Natural killer cell treated with Interleukin-12 subunit alpha and Interleukin-12 subunit beta and Interleukin-15 and Interleukin-18, amount 100 ng/mL, for 72 hours (primary cell): Measurements from ENCODE around the gene NKX6-1. TPM values are rescaled to one million over a fixed set of nuclear protein-coding genes. Genes with fewer than 3 reads are reported as not detected.

Experiments
- ATAC-seq, 2 donors: fragments of 150-1000 bp; cut with Tn5 transposase in 1 of 2; sonication (Bioruptor Pico), chemical (Tn5 transposase) in 1 of 2; 2 replicates each; pipeline ENCODE4 v1.10.0; 2021
- DNase-seq: peaks from one replicate; pipeline ENCODE4 v3.0.0; 2022; ENCODE audit warnings: low spot score
- H3K27ac Mint-ChIP-seq, 2 donors: 1 replicate in 1 of 2; 2 replicates in 1 of 2; pipeline ENCODE4 v1.8.0; 2022; ENCODE audit warnings: mixed read lengths in 2 of 2, mild to moderate bottlenecking in 1 of 2, moderate library complexity in 1 of 2
- H3K27me3 Mint-ChIP-seq, 2 donors: 1 replicate in 1 of 2; 2 replicates in 1 of 2; pipeline ENCODE4 v1.8.0; 2022; ENCODE audit warnings: mixed read lengths in 2 of 2
- H3K36me3 Mint-ChIP-seq: one replicate; pipeline ENCODE4 v1.8.0; 2022; ENCODE audit warnings: mixed read lengths
- H3K4me1 Mint-ChIP-seq, 2 donors: 1 replicate in 1 of 2; 2 replicates in 1 of 2; pipeline ENCODE4 v1.8.0; 2022; ENCODE audit warnings: low read depth in 2 of 2, mixed read lengths in 2 of 2, mild to moderate bottlenecking in 1 of 2
- H3K4me3 Mint-ChIP-seq: one replicate; pipeline ENCODE4 v1.8.0; 2022; ENCODE audit warnings: mixed read lengths
- H3K9me3 Mint-ChIP-seq: 2 replicates; pipeline ENCODE4 v1.8.0; 2022; ENCODE audit warnings: mixed read lengths
- total RNA-seq, 2 donors: library from RNA; stranded (reverse); gene quantifications; one replicate each; pipeline ENCODE4 v1.2.3, GENCODE V29; 2022

The NKX6-1 gene
- total RNA-seq, 2 donors from 2014 or later: not detected

GRCh38 chr4:84480082-84480481 is 19.0 kb downstream of the NKX6-1 start:
- ATAC-seq (no peak), DNase-seq (no peak)
- H3K4me3 Mint-ChIP-seq: no peak overlapping the region
- H3K9me3 Mint-ChIP-seq: peaks cover 3% of the 10 kb centered on the region
- peaks cover 9% of the 10 kb centered on the region for H3K36me3 Mint-ChIP-seq
- H3K4me1 Mint-ChIP-seq: peaks cover 0 to 5% of the 10 kb centered on the region in 2 donors
- H3K27me3 Mint-ChIP-seq: peaks cover 33 to 48% of the 10 kb centered on the region in 2 donors
- H3K27ac Mint-ChIP-seq: no peak overlapping the region

GRCh38 chr4:84479663-84480062 is 19.4 kb downstream of the NKX6-1 start:
- ATAC-seq: no peak
- no peak overlapping the region for H3K27ac Mint-ChIP-seq
- peaks cover 3% of the 10 kb centered on the region for H3K9me3 Mint-ChIP-seq
- peaks cover 0 to 5% of the 10 kb centered on the region in 2 donors for H3K4me1 Mint-ChIP-seq
- peaks cover 9% of the 10 kb centered on the region for H3K36me3 Mint-ChIP-seq
- DNase-seq: no peak
- H3K4me3 Mint-ChIP-seq: no peak overlapping the region
- H3K27me3 Mint-ChIP-seq: peaks cover 33 to 48% of the 10 kb centered on the region in 2 donors

- H3K27me3 Mint-ChIP-seq: peaks cover 26 to 39% of the 10 kb centered on the region in 2 donors
- peaks cover 0 to 5% of the 10 kb centered on the region in 2 donors for H3K4me1 Mint-ChIP-seq
- no peak overlapping the region for H3K27ac Mint-ChIP-seq
- ATAC-seq (no peak), DNase-seq (no peak)
- peaks cover 5% of the 10 kb centered on the region for H3K36me3 Mint-ChIP-seq
- no peak overlapping the region for H3K4me3 Mint-ChIP-seq
- peaks cover 3% of the 10 kb centered on the region for H3K9me3 Mint-ChIP-seq
Measured at GRCh38 chr4:84477738-84478137, 21.4 kb downstream of the NKX6-1 start.

GRCh38 chr4:84474107-84474506 is 25.0 kb downstream of the NKX6-1 start:
- Mint-ChIP-seq H3K27ac (no peak overlapping the region), H3K9me3 (no peaks in the 10 kb centered on the region), H3K4me3 (no peak overlapping the region), H3K36me3 (no peaks in the 10 kb centered on the region), H3K4me1 (no peaks in the 10 kb centered on the region), H3K27me3 (peaks cover 4 to 7% of the 10 kb centered on the region in 2 donors)
- DNase-seq (no peak), ATAC-seq (no peak)

- ATAC-seq: no peak
- peaks cover 0 to 9% of the 10 kb centered on the region in 2 donors for H3K27me3 Mint-ChIP-seq
- H3K4me3 Mint-ChIP-seq: no peak overlapping the region
- H3K27ac Mint-ChIP-seq: no peak overlapping the region
- no peaks in the 10 kb centered on the region for H3K9me3 Mint-ChIP-seq
- no peaks in the 10 kb centered on the region for H3K36me3 Mint-ChIP-seq
- H3K4me1 Mint-ChIP-seq: no peaks in the 10 kb centered on the region
- DNase-seq: no peak
Measured at GRCh38 chr4:84472154-84472553, 26.9 kb downstream of the NKX6-1 start.

- Mint-ChIP-seq H3K27ac (no peak overlapping the region), H3K36me3 (no peaks in the 10 kb centered on the region), H3K9me3 (no peaks in the 10 kb centered on the region), H3K4me3 (no peak overlapping the region), H3K27me3 (peaks cover 2 to 9% of the 10 kb centered on the region in 2 donors), H3K4me1 (no peaks in the 10 kb centered on the region)
- DNase-seq: no peak
- no peak for ATAC-seq
Measured at GRCh38 chr4:84470204-84470785, 28.8 kb downstream of the NKX6-1 start.

GRCh38 chr4:84467601-84468000 is 31.5 kb downstream of the NKX6-1 start:
- Mint-ChIP-seq H3K27ac (no peak overlapping the region), H3K4me3 (no peak overlapping the region), H3K36me3 (no peaks in the 10 kb centered on the region), H3K4me1 (no peaks in the 10 kb centered on the region), H3K27me3 (peaks cover 2 to 9% of the 10 kb centered on the region in 2 donors), H3K9me3 (no peaks in the 10 kb centered on the region)
- no peak for DNase-seq
- no peak for ATAC-seq

GRCh38 chr4:84459783-84460182 is 39.3 kb downstream of the NKX6-1 start:
- Mint-ChIP-seq H3K9me3 (peaks cover 4% of the 10 kb centered on the region), H3K27me3 (peaks cover 5 to 13% of the 10 kb centered on the region in 2 donors), H3K36me3 (peaks cover 10% of the 10 kb centered on the region), H3K4me3 (no peak overlapping the region), H3K4me1 (no peaks in the 10 kb centered on the region), H3K27ac (no peak overlapping the region)
- no peak for ATAC-seq
- no peak for DNase-seq

GRCh38 chr4:84456157-84456556 is 42.9 kb downstream of the NKX6-1 start:
- ATAC-seq (no peak), DNase-seq (no peak)
- Mint-ChIP-seq H3K4me3 (no peak overlapping the region), H3K27ac (no peak overlapping the region), H3K4me1 (no peaks in the 10 kb centered on the region), H3K9me3 (peaks cover 4% of the 10 kb centered on the region), H3K36me3 (peaks cover 7% of the 10 kb centered on the region), H3K27me3 (peaks cover 3 to 10% of the 10 kb centered on the region in 2 donors)

- Mint-ChIP-seq H3K9me3 (peaks cover 4% of the 10 kb centered on the region), H3K36me3 (peaks cover 5% of the 10 kb centered on the region), H3K27ac (no peak overlapping the region), H3K4me1 (no peaks in the 10 kb centered on the region), H3K27me3 (peaks cover 2 to 7% of the 10 kb centered on the region in 2 donors), H3K4me3 (no peak overlapping the region)
- no peak for ATAC-seq
- no peak for DNase-seq
Measured at GRCh38 chr4:84455697-84456096, 43.4 kb downstream of the NKX6-1 start.

- ATAC-seq: no peak
- Mint-ChIP-seq H3K27me3 (no peaks in the 10 kb centered on the region), H3K4me3 (no peak overlapping the region), H3K27ac (no peak overlapping the region), H3K36me3 (no peaks in the 10 kb centered on the region), H3K4me1 (no peaks in the 10 kb centered on the region), H3K9me3 (peaks cover 4% of the 10 kb centered on the region)
- no peak for DNase-seq
Measured at GRCh38 chr4:84451546-84451945, 47.5 kb downstream of the NKX6-1 start.

- H3K27ac Mint-ChIP-seq: no peak overlapping the region
Measured at GRCh38 chr4:84443523-84443922, 55.6 kb downstream of the NKX6-1 start.

GRCh38 chr4:84442778-84443177 is 56.3 kb downstream of the NKX6-1 start:
- no peaks in the 10 kb centered on the region for H3K4me1 Mint-ChIP-seq
- DNase-seq: no peak
- no peak overlapping the region for H3K4me3 Mint-ChIP-seq
- H3K9me3 Mint-ChIP-seq: peaks cover 4% of the 10 kb centered on the region
- no peak overlapping the region for H3K27ac Mint-ChIP-seq
- no peaks in the 10 kb centered on the region for H3K27me3 Mint-ChIP-seq
- H3K36me3 Mint-ChIP-seq: no peaks in the 10 kb centered on the region
- ATAC-seq: no peak

More at GRCh38 chr4:84443523-84443922, 55.6 kb downstream of the NKX6-1 start:
- no peak for ATAC-seq
- DNase-seq: no peak
- Mint-ChIP-seq H3K27me3 (no peaks in the 10 kb centered on the region), H3K4me1 (no peaks in the 10 kb centered on the region), H3K36me3 (no peaks in the 10 kb centered on the region), H3K4me3 (no peak overlapping the region), H3K9me3 (peaks cover 4% of the 10 kb centered on the region)
